ENCODE measurements around the gene TNXB.
A peak's percentile ranks its signal among the peaks of the same experiment; 100 is the strongest.

TNXB gene

DNA sequence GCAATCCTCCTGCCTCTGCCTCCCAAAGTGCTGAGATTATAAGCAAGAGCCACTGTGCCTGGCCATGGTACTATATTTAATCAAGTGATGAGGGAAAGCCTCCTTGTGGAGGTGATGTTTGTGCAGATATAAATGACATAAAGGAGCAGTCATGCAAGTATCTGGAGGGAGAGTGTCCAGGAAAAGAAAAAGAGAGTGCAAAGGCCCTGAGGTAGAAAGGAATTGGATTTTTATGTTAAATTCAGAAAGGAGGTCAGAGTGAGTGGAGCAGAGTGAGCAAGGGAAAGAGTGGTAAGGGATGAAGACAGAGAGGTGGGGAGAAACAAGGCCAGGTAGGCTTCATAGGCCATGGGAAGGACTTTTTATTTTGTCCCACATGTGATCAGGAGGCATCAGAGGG lies 28.3 kb upstream of the TNXB start:
- DNase-seq = no peak

DNA sequence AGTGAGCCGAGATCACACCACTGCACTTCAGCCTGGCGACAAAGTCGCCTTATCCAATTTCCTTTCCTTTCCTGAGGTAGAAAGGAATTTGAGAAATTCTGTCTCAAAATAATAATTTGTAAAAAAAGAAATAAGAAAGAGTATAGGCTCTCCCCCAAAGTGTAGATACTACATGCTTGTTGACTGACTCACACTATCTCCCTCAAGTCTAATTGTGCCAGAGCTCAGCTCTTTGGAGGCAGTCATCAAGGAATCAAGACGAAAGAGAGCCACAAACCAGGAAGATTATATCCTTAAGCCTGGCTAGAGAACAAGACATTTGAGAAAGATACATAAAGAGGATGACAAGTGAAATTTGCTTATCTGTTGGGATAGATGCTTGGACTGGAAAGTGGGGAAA lies 24.6 kb upstream of the TNXB start:
- DNase-seq = no peak

DNA sequence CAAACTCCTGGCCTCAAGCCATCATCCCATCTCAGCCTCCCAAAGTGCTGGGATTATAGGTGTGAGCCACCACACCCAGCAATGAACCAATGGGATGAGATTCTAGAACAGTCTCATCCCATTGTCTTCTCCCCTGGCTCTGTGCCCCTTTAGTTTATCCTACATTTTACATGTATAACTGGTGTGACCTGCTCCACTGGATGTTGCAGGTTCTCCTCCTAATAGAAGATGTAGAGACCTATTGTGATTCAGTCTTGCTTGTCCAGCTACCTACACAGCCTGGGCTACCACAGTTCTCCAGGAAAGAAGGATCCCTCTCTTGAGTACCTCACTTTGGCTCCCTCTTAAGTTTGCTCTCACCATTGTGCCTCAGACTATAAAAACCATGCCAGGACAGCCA lies 23.0 kb upstream of the TNXB start:
- no peak for DNase-seq

DNA sequence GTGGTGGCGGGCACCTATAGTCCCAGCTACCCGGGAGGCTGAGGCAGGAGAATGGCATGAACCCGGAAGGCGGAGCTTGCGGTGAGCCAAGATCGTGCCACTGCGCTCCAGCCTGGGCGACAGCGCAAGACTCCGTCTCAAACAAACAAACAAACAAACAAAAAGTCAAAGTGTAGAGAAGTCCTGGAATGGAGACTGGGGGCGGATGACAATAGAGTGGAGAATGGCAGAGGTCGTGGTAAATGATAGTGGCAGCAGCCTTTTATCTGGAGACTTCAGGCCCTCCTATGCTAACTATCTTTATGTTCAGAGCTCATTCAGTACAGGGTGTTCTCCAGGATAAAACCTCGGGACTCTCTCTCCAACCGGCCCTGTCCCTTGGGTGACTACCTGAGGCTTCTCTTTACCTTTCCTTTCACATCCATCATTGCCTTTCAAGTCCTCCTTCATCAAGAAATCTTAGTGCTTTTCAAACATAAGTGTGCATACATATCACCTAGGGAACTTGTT lies 22.4 kb upstream of the TNXB start:
- DNase-seq = no peak

DNA sequence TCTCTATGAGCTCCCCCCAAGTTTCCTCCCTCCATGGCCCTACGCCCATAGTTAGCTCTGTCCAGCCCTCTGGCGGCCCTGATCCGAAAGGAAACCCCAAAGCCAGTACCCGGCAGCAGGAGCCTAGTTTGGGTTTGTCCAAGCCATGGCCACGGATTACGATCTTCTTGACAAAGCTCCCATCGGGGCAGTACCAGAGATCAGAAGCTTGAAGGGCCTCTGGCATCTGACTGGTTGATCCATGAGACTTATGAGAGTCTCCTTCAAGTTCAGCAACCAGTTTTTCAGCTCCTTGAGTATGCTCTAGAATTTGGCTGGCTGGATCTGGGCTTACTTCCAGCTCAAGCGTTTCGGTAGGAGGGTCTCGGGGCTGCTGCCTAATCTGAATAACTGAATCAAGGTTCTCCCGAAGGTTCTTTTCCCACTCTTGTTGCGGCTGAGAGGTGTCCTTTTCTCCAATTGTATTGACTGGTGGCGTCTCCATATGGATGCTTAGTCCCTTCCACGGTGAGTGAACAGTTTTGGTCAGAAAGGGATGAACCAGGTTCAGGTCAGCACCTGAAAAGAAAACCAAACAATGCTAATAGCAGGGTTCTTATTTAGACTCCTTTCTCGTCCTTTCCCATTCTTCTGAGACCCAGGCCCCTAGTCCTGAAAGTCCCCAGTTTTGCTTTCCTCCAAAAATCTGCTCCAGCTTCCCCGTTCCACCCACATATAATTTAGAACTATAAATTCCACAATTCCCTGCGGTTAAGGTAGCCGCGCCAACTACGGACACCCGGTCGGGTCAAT lies 20.4 kb upstream of the TNXB start:
- peak; percentile 73 for DNase-seq

DNA sequence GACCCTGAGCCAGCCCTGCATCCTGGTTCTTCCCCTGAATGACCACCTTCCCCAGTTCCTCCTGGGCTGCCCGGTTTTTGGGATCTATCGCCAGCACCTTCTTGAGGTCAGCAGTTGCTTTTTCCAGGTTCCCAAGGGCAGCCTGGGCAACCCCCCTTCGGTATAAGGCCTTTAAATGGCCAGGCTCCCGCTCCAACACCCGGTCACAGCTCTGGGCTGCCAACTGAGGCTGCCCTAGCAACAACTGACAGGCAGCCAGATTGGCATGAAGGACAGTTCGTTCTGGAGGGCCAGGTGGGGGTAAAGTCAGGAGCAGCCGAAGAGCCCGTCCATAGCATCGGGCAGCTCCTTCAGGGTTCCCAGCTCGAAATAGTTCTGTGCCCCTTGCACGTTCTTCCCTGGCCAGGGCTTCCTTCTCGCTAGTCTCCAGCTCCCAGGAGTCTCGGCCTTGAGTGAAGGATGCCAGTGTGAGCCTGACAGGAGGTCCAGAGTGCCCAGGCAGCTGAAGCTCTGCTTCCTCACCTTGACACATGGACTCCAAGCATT lies 19.7 kb upstream of the TNXB start:
- no peak for DNase-seq

DNA sequence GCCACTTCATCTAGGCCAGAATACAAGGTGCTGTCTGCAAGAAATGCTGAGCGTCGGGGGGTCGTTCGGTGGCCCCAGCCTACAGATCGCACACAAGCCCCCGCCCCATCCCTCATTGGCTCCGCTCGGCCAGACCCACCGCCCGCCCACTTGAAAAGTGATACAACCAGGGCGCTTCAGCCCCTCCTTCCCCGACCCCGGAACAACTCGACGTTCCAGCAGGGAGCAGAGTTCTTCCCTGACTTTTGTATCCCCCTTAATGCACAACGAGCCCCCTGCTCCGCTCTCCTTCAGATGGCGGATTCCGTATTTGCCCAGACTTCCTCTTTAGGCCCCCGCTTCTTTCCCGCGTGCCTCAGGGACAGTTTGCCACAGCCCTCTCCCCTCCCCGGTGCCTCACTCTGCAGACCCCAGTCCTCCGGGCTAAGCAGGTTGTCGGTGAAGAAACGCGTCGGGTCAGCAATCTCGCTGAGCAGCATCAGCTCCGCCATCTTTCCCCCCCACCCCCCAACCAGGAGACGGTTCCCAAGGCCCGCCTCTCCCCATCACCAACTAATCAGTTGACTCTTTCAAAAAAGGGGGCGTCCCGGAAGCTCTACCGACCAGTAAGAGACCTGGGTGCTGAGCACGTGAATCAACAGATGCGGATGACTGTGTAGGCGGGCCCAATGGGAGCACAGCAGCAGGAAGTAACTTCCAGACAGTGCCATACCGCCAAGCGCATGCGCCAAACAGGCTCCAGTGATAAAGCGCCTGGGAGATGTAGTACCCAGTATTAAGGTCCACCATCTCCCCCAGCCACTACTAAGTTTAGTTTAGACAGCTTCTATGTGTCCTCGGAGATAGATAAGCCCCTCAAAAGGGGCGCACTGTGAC lies 18.8 kb upstream of the TNXB start, which contains the start of gene ATF6B:
TSS of gene ATF6B (minus strand) at position 530 of the 876 bp plus-strand sequence. CDS start at position 491, 39 bp downstream.
- peak; percentile 98 for DNase-seq

DNA sequence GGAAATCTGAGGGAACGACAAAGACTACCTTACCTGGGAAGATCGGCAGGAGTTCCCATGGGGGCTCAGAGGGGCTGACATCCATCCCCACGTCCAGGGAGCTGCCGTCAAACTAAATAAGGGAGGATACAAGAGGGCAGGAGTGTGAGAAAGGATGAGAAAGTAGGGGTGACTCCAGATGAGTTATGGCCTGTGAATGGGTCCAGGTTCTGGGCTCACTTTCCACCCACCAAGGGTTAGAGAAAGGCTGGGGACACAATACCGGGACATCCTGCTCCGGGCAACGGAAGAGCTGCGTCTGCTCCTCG lies 18.2 kb upstream of the TNXB start:
- DNase-seq = no peak

DNA sequence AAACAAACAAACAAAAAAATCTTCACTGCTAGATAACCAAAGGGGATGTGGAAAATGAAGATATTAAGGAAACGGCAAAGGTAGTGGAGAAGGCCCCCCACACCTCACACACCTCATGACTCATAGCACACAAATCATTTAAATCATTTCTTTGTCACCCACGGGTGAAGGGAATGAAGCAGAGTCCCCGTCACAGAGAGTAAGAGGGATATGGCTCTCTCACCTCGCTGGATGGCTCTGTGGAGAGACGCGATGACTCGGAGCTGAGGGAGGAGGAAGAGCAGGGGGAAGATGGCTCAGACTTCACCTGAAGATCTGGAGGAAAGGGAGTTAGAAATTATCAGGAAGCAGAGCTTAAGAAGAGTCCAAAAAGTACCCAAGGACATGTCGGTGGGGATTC lies 17.7 kb upstream of the TNXB start:
- no peak for DNase-seq

DNA sequence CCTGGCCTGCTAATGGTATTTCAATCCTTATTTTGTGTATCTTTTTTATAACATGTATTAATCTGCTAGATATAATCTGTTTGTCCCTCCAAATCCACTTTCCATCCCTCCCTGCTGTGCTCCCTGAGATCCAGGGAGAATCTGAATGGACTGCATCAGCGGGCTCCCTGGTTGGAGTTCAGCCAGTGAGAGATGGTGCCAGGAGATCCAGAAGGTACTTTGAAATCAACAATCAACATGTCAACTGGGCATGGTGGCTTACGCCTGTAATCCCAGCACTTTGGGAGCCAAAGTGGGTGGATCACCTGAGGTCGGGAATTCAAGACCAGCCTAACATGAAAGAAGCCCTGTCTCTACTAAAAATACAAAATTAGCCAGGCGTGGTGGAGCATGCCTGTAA lies 14.5 kb upstream of the TNXB start:
- DNase-seq = no peak

DNA sequence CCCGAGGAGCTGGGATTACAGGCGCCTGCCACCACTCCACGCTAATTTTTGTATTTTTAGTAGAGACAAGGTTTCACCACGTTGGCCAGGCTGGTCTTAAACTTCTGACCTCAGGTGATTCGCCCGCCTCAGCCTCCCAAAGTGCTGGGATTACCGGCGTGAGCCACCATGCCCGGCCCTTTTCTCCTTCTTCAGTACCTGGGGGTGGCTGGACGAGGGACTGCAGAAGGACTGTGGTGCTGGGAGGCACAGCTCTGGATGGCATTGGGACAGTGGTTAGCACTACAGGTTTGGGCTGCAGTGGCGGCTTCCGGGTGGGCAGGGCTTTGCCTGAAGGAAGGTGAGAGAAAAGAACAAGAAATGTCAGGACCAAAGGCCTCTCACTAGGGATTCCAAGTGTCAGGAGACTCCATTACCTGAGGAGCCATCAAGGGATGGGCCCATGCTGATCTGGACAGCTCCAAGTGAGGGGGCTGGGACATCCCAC lies 11.5 kb upstream of the TNXB start:
- DNase-seq = no peak

DNA sequence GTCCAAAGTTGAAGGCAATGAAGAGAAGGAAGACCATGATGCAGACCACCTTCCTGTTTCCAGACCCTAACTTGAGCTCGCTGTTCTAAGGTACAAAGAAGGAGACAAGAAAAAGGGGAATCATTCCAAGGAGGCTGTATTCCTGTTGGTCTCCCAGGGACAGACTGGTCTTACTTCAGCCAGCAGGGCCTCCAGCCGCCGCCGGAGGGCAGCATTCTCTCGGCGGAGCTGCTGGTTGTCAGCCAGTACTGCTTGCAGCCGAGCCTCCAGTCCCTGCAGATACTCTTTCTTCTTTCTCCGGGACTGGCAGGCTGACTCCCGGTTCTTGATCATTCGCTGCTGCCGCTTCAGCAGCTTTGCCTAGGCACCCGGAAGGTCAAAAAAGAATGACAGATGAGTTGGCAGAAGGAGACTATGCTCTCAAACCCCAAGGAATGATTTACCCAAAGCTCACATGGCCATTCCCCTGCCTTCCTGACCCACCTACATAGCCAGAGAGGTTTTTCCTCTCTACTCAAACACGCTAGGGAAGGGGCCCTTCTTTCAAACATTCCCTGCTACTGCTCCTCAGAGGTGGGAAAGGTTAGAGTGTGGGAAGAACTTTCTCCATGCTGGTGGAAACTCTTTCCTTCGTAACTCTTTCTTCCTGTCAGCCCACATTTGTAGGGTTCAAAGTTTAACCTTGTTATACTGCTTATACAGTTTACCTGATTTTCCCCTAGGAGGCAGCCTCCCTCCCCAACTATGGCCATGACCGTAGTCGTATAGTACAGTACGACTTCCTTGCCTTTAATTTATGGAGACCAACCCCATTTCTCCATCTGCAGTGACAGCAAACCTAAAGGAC lies 9.9 kb upstream of the TNXB start:
- DNase-seq = peak; percentile 27

DNA sequence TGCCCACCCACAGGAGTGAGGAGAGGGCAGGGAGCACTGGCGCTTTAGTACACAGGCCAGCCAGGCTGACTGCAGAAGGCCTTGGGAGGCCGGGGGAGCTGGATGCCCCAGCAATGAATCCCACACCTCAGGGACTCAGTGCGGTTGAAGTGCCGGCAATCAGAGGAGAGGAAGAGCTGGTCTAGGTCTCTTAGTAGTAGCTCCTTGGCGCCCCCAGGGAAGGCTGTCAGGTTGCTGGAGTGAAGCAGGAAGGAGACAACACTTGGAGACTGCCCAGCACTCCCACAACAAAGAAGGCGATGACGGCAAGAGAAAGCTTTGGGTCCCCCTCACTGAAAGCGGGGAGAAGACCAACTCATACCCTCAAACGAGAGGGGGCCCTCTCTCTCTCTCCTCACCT lies 8.3 kb upstream of the TNXB start:
- no peak for DNase-seq

DNA sequence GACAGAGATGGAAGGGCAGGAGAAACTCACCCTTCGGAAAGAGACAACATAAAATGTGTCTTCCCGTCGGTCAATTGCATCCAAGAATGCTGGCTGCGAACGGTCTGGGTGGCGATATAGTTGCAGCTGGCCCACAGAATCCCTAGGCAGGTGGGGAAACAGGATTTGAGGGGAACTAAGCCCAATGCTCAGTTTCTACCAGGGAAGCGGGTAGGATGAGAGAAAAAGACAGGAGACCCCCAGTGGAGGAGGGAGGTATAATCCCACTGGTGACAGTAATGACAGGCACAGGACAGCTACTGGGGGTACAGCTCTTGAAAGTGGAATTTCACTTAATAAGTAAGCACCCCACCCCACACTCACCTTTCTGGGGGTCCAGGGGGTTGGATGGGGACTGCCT lies 7.5 kb upstream of the TNXB start:
- DNase-seq = no peak

DNA sequence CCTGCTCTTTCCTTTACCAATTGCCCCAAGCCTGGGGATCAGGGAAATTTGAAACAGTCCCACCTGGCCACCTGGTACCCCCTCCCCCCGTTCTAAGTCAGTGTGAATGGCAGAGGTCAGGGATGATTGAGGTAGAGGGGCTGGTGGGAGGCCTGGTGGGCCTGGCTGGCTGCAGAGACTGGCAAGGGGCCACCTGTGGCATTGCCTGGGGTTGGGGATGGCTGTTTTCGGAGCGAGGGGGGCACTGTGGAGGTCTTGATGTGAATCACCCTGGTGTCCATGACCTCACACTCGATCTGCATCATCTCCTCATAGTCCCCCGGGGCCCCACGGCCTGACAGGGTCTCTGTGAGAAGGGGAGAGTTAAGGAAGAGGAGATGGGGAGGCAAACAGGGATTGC lies 6.5 kb upstream of the TNXB start:
- no peak for DNase-seq

DNA sequence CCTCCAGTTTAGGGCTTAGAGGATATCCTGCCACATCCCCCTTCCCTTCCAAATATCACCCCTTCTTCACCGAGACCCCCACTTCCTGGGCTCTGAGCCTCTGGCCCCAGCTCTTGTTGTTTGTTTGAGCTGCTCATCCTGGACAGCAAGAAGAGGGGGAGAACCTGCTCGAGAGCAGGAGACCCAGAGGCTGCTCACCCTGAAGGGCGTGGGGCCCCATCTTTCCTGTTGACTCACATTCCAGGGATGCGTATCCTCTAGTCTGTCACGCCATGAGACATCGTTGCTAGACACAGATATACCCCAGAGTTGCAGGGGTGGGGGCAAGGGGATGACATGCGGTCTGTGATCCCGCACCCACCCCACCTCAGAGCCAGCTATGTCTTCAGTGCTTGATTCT lies 5.7 kb upstream of the TNXB start:
- DNase-seq = no peak

DNA sequence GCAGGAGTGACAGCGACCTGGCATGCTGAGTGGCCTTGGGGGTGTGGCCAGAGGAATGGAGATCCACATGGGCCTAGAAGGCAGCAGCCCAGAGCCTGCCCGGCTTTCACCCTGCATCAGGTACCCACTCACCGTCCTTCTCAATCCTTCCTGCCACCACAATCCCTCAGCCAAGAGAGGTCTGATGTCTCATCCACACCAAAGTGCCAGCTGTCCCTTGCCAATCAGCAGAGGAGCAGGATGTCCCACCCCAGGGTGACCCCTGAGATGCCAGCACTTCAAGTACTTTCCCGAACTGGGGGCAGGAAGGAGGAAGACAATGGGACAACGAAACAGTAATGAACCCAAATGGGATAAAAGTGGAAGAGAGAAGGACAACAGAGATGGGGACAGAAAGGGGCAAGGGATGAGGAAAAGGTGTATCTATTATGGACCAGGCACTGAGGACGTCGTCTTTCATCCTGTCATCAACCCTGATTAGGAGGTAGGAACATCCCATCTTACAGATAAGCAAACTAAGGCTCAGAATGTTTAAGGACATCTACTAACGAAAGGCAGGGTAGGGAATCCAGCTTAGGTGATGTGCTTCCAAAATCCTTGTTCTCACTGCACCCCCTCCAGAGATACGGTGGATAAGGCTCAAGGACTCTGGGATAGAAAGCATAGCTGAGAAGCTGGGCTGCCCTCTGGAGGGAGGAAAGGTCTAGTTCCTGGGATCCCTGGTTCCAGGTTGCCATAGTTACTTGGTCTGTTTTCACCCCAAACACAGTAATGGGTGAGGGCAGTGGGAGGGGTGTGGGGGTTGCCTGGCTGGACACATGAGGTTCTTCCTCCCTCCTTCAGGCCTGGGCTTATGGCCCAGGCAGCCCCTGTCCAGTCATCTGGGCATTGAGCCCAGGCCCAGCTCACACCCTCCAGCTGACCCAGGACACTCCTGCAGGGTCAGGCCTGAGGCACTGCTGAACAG lies 4.5 kb upstream of the TNXB start:
- DNase-seq = no peak

DNA sequence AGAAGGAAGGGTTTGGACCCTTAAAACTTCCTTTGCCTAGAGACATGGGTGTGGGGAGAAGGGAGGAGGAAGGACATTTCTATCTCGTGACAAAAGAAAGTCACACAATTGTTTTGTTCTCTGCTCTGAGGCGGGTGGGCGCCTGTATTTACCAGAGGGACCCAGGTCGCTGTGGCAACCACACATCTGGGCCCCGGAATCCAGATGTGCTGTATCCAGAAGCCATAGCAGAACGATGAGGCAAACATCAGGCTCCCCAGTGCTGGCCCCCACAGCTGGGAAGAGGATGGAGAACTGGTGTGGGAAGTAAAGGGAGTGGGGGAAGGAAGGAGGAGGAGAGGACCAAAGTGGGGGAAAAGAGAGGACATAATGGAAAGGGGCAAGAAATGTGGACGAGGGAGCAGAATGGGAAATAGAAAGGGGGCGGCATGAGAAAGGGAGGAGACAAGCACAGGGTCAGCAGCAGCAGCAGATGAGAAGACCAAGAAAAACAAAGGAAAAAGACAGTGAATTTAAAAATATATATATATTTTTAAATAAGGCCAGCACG lies 3.4 kb upstream of the TNXB start:
- DNase-seq = no peak

DNA sequence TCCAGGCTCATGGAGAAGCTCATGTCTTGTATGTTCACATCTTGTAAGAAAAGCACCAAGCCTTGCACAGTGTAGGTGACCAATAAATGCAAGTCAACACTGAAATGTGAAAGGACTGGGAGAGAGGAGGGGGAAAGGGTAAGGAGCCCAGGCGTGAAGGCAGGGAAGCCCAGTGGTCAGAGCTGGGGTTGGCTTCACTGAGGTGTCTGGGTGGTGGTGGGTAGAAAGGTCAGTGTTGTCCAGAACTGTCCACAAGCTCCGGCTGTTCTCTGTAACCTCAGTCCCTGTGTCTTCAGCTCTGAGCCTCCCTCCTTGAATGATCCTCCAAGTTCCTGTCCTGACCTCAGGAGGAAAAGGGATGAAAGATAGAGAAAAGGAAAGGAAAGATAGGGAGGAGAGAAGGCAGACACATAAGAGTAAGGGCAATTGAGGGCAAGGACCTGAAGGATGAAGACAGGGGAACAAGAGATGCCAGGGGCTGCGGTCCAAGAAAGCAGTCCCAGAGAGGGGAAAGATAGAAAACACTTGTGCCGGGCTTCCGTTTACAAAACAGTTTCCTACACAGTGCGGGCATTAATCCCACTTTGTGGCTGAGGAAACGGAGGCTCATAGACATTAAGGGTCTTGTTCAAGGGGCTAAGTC lies 2.4 kb upstream of the TNXB start:
- no peak for DNase-seq

DNA sequence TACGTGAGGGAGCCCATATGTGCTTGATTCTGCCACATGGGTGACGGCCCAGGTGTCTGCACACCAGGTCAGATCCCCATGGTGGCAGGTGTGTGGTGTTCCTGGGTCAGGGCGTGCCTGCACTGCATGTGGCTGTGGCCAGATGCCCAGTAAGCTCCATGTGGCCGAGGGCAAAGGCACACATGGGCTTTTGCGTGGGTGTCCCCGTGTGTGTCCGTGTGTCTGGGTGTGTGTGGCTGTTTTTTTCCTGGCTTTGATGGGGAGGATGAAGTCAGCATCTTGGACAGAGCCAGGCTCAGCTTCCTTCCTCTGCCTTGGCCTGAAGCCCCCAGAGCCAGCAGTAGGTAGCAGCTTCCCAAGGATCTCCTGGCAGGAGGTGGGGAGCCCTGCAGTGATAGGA lies 1.5 kb upstream of the TNXB start:
- DNase-seq = no peak

DNA sequence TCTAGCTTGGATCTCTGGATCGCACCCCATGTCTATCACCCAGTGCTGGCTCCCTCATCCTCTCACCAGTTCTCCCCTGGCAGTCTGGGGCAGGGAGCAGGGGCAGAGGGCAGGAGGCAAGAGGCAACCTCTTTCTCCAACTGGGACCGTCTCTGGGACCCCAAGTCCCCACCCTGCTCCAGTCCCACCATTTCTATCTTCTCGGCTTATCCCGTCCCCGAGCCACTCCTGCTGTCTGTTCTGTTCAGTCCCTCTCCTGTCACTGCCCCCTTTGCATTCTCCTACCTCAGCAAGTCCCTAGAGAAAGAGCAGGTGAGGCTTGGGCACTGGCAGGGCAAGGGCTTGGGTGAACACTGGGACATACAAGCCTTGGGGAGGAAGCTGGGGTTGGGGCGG lies 625 bp upstream of the TNXB start:
- no peak for DNase-seq
